GM12891 (cell line): ENCODE data around the gene MRPL49.
A peak's percentile ranks its signal among the peaks of the same experiment; 100 is the strongest.

ENCODE experiments used
- PAX5 ChIP-seq: IDR thresholded peaks from 2 replicates; pipeline ENCODE4 v1.6.1; 2011; ENCODE audit warnings: low read length, moderate library complexity, mild to moderate bottlenecking; ENCODE audit not compliant: insufficient read depth, severe bottlenecking
- POLR2A ChIP-seq: IDR thresholded peaks from 2 replicates; pipeline ENCODE4 v1.6.1; 2011; ENCODE audit warnings: low read depth, low read length, control low read depth
- POLR2AphosphoS5 ChIP-seq: IDR thresholded peaks from 2 replicates; pipeline ENCODE4 v1.6.1; 2011; ENCODE audit warnings: low read depth, low read length, control low read depth

DNA sequence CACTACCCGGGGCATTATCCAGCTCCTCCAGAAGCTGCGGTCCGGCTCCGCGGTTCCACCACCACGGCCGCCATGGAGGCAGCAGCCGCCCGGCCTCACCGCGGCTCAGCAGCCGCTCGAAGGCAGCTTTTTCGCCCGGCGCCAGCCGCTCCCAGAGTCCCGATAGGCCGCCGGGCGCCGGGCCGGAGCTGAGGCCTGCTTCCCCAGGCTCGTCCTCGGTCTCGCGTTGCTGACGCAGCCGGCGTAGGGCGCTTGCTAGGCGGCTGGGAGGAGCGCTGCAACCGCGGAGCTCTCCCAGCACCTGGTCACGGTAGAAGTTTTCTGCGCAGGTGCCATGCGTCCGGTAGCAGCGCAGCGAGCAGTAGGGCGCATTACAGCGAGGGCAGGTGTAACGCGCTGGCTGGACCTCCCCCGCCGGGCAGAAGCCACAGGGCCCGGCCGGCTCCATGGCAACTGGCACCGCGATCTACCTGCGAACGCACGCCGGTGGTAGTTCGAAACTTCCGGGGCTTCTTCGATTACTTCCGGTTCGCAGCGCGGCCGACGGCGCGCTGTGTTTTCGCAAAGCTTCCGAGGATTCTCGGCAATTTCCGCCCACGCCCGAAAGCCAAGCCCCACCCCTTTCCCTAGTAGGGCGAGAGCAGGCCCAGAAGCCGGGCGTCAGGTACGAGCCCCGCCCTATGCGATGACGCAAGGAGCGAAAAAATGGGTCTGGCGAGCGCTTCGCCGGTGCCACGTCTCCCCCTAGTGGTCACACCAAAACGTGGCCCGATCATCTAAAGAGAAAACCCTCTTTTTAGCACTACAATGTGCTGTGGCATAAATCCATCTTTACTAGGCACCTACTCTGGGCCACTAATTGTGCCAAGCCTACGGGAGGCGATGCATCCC, 4.7 kb upstream of the MRPL49 start, which contains the start of gene ZNHIT2:
- peak; percentile 95 for TF ChIP-seq POLR2A
- TF ChIP-seq POLR2AphosphoS5 = peak; percentile 96
- peak; percentile 9 for TF ChIP-seq PAX5
